Stimulated activated CD8-positive, alpha-beta memory T cell treated with anti-CD3 and anti-CD28 coated beads, Interleukin-4, amount 100 ng/mL, for 24 hours (primary cell): ENCODE data around the gene KRT1.
A peak's percentile ranks its signal among the peaks of the same experiment; 100 is the strongest.

Source experiments
- DNase-seq: peaks from one replicate; pipeline ENCODE4 v3.0.0-alpha.2; 2020; ENCODE audit warnings: low read depth

The KRT1 gene

DNA sequence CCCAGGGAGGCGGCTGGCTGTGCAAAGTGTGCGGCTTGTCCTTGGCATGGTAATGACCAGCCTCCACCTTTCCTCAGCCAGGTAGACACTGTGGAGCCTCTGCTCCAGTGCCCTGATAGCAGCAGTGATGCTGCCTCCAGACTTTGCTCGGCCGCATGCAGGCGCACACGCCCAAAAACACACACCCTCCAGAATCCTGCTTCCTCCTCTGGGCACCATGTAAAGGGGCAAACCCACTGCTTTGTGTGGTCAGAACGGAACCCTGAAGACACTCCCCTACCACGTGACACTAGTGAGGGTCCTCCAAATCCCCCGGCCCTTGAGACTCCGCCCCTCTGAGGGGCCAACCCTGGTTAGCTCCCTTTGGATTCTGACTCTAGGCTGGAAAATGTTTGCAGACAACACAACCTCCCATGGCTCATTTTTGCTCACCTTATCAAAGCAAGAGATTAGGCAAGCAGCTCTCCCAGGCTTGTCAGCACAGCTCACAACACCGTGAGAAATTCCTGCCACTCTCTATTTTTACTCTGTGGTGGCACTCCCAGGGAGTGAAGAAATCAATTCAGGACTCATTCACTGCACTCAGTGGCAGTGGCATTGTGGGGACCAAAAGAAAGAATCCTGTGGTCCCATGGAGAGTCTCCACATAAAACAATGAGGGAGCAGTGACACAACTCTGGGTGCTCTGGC, 18.6 kb upstream of the KRT1 start:
- no peak for DNase-seq

DNA sequence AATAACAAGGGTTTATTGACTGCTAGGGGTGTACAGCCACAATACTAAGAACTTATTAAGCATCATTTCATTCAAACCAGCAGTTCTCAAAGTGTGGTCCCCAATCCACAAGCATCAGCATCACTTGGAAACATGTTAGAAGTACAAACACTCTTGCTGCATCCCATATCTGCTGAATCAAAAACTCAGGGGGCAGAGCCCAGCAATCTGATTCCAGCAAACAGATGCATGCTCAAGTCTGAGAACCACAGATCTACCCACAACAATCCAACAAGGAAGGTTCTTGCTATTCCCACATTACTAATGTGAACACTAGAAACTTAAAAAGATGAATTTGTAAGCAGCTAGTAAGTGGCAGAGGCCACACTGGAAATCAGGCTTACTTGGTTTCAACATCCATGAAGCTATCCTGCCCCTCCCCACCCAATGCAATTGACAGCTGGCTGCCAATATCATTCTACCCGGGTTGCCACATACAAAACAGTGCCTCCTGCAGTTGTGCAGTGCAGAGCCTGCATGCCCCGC, 16.9 kb upstream of the KRT1 start:
- no peak for DNase-seq

DNA sequence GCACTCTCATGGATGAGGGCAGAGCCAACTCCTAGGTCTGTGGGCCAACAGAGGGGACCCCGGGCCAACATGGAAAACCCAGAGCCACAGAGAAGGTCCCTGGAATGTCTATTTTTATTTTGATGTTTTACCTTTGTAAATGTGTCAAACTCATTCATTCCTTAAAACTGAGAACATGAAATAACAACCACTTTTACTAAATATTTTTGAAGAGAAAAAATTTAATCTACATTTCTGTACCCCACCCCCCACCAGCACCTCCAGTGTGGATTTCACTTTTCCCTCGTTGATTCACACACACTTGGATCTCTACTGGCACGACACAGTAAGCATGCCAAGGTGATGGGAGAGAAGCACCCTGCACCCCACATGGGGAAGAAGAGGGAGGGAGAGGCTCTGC, 16.4 kb upstream of the KRT1 start:
- DNase-seq = no peak

DNA sequence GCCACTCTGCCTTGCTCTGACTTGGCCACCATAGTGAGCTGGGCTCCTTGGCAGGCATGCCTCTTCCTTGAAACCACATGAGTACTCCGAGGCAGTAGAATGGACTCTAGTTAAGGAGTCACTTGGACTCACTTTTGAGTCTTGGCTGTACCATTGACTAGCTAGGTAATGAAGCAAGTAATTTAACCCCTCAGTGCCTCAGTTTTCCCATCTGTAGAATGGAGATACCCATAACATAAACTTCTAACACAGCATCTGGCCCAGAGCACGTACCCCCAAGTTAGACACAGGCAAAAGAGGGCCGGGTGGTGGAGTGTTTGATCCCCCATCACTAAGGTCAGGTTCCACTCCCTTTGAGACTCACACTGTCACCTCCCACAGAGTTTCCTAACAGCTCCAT, 14.8 kb upstream of the KRT1 start:
- no peak for DNase-seq

DNA sequence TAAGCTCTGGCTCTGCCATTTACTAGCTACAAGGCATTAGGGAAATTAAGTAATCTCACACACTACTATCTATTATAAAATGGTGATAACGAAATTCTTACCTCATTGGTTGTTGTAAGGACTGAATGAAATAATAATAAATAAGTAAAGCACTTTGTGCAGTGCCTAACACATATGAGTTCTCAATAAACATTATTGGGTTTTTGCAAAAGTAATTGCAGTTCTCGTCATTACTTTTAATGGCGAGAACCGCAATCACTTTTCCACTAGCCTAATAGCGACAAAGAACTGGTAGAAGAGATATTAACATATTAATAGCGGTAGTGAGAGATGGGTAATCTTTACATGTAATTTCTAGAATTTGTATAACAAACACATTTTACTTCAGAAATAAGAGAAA, 13.9 kb upstream of the KRT1 start:
- no peak for DNase-seq

DNA sequence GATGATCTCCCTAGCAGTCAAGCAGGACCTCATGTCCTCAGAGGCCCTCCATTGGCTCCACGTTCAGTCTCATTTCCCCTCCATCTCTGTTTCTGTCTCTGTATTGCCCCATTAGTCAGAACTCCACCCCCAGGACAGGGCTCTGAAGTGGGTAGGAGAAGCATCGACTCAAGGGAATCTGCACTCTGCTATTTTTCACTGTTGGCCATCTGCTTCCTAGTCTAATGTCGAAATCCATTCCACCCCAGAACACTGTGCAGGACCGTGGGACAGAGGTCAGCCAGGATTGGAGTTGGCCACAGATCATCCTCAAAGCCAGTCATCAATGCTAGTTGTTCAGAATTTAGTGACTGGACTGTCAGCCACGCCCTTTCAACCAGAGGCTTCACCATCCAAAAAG, 13.1 kb upstream of the KRT1 start:
- no peak for DNase-seq

DNA sequence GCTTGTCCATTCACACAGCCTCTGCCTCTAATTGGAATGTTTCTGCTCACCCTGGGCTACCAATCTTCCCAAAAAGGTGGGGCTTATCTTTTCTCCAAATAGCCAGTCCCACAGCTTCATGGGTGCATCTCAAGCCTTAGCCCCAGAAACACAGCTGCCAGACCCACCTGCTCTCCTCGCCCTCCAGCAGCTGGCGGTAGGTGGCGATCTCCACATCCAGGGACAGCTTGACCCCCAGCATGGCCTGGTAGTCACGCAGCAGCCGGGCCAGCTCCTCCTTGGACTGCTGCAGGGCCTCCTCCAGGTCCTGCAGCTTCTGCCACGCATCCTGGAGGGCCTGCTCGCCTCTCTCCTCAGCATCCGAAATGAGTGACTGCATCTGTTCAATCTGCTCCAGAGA, 12.0 kb upstream of the KRT1 start:
- no peak for DNase-seq

DNA sequence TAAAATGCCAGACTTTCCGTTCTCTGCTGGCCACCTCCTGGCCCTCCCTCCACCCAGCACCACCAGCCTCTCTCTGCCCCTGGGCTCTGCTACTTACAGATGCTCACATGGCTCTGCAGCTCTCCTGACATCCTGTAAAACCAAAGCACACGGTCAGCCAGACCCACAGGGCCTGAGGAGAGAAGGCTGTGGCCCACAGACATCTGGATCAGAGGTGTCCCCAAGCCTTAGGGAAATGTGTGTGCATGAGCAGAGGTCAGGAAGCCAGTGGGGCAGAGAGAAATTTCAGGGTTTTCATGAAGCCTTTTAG, 11.6 kb upstream of the KRT1 start:
- no peak for DNase-seq

DNA sequence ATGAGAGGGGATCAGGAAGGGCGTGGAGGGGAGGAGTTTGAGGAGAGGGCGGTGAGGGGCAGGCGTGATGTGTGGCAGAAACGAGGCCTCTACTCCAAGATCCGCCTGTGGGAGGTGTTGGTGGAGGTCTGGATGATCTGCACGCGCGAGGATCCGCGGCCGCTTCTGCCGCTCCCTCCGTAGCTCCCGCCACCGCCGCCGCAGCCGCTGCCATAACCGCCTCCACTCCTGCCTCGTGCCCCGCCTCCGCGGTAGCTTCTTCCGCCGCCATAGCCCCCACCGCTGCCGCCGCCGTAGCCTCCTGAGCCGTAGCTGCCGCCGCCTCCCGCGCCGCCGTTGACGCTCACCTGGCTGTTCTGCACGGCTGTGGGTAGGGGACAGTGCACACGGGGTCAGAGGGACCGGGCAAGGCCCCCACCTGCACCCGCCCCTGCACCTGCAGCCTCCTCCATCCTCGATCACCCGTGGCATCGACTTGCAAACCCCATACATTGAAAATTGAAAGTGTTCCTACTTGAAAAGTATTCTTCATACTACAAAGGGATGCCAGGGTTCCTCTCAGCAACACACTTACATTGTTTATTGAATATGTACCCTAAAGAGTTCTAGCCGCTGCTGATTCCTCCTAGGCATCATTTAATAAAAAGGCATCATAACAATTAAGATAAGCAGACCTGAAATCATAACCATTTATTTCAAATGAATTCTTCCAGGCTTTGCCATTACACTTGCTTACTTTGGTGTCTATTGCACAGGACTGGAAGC, 11.1 kb upstream of the KRT1 start:
- DNase-seq = peak; percentile 22

DNA sequence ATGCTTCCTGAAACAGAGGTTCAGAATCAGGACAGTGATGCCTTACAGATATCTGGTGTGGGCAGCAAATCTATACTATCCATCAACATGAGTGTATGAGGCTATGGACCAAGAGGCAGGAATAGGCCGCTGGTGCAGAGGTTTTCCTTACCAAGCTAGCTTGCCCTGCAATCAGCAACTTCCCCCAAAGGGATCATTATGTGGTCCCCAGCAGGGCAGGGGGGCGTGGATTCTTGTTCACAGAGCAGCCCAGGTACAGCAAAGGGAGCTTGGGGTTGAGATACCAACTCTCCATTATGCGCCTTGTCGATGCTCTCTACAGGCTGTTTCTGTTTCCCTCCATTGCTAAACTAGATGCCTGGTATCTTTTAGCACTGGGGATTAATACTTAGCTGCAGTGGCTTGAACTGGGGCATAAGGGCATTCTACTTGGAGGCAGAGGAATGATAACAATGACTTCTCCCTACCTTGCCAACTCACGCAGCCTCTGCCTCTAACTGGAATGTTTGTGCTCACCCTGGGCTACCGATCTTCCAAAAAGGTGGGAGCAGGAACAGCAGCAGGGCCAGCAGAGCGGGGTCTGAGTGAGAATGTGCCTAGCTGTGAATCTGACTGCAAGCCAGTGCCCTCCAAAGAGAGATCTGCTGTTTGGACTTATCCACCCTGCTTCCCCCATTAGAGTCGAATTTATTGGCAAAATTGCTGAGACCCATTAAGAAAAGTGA, 10.3 kb upstream of the KRT1 start:
- DNase-seq = no peak

DNA sequence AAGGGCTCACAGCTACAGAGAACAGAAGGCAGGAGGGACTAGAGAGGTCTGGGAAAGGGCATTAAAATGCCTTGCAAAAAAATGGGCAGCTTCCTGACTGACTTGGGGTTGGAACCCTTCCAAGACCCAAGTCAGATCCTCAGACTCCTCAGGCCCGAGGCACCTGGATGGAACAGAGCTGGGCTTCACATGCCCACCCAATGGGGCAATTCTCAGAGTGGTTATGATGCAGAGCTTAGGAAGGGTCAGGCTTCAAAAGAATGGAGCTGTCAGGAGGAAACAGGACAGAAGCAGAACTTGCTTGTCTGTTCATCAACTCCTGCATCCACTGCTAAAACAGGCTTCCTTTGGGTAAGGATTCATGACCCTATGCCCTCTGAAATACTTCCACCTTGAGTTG, 9.7 kb upstream of the KRT1 start:
- no peak for DNase-seq

DNA sequence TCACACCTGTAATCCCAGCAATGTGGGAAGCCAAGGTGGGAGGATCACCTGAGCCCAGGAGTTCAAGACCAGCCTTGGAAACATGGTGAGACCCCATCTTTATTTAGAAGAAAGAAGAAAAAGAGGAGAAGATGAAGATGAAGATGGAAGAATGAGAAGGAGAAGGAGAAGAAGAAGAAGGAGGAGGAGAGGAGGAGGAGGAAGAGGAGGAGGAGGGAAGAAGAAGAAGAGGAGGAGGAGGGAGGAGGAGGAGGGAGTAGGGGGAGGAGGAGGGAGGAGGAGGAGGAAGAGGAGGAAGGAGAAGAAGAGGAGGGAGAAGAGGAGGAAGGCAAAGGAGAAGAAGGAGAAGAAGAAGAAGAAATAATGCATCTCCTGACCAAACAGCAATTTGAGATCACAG, 9.0 kb upstream of the KRT1 start:
- DNase-seq = no peak

DNA sequence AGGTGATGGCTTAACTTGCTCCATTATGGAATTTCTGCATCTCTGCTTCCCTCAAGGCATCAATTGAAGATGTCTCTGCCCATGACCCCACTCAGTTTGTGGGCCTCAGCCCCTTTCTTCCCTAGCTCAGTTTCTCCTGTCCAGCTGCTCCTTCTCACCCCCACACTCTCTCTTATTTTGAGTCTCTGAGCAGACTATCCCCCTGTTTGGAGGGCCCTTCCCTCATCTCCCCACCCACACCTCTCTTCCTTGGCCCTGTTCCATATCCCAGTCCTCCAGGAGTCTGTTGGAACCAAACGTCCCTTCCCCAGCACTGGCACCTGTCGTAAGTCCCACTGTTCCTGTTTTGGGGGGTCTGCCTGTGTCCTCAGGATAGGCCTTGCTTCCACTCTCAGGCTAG, 8.3 kb upstream of the KRT1 start:
- DNase-seq = no peak

DNA sequence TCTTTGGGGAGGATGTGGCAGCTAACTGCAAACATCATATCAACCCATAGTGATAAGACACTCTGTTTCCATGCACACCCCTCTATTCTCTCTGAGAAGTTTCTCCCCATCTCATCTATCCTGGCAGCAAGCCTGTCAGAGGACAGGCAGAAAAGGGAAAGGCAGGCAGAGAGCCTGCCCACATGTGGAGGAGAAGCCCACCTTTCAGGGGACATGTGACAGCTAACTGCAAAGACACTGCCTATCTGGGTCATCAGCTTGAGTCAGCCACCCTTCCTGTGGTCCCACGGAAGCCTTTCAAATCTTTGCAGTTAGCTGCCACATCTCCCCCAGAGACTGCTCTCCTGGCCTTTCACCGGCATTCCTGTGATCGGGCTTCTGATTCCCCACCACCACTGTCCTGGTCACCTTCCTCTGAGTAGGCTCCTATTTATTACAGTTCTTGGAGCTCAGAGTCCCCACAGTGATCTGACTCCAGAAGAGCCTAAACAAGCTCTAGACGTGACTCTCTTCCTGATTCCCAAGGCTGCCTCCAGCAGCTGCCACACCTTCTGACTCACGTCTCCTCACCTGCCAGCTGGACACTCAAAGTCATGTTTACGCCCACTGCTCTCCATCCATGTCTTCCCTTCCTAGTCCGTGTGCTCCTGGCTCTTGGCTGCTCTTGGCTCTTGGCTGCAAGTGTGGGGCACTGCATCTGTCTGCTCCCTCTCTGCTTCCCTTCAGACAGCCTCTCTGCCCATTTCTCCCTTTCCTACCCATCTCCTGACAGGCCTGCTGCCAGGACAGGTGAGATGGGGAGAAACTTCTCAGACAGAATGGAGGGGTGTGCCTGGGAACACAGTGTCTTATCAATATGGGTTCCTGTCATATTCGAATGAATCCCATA, 7.5 kb upstream of the KRT1 start:
- no peak for DNase-seq

DNA sequence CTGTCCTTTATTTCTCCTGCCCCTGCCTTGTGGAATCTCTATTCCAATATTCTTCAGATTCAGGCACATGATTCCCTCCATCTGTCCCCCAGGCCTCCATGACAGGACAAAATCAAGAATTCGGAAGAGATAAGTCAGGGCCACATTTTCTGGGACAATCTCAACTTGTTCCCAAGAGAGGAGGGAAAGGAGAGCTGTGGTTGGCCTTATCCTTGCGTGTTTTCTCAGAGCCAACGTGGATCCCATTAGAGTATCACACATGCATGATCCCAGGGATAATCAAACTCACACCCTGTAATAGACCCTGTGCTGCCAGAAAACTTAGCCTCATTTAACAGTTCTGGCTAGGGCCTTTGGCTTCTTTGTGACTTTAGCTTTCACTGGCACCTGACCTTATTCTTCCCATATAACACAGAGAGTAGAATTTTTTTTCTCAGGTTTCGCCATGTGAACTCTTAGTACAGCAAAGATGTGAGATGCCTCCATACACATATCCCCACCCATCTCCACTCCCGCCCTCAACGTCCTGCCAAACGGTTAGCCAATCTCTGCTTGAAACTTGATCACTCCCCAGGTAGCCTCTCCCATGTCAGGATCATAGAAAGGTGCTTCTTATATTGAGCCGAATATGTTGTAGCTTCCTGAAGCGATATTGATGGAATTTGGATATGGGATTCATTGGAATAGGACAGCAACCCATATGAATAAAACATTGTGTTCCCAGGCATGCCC, 6.7 kb upstream of the KRT1 start:
- no peak for DNase-seq

DNA sequence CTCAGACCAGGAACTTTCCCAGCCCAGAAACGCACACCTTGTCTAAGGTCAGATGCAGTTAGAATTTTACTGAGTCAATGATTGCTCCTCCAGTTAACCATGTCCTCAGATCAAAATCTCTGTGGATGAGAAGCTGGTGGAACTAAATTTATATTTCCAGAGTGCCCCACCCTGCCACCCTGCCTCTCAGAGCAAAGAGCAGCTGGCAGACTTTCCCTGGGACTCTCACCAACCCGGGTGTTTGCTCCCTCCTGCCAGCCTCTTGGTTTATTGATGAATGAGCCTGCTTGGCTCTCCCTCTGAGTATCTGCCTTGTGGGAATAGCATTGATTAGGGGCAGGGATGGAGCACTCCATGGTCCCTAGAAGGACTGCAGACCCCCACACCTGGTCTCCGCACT, 5.9 kb upstream of the KRT1 start:
- no peak for DNase-seq

DNA sequence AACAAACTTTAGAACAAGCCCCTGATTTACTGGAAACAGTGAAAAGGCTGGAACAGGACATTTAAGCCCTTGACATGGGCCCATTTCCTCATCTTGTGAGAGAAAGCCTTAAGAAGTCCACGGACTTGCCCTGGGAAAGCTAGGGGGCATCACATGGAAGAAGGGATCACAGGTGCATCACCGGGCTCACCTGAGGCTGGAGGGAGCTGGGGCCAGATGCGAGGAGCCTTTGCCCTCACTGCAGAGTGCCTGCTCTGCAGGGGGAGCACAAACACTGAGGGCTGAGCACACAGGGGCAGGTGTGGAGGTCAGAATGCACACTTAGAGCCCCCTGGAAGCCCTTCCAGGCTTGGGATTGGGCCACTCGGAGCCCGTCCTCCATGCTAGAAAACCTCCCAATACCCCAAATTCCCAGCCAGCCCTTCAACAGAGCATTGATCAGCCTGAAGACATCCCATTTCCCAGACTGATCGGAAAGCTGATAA, 5.2 kb upstream of the KRT1 start:
- DNase-seq = no peak

DNA sequence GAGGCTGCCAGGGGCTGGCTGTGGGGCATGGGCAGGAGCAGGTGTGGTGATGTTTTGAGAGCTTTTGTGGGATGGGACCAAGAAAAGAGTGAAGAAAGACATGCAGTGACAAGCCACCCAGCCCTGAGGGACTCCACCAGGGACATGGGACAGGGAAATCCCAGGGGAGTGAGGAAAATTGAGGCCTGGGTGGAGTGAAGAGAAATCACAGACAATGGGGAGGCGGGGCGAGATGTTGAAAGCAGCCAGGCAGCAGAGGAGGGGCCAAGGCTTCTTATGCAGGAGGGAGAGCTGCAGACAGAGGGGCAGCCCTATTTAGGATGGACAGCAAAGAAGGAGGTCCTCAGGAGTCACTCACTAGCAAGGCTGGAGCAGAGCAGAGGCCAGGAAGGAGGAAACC, 4.2 kb upstream of the KRT1 start:
- no peak for DNase-seq

DNA sequence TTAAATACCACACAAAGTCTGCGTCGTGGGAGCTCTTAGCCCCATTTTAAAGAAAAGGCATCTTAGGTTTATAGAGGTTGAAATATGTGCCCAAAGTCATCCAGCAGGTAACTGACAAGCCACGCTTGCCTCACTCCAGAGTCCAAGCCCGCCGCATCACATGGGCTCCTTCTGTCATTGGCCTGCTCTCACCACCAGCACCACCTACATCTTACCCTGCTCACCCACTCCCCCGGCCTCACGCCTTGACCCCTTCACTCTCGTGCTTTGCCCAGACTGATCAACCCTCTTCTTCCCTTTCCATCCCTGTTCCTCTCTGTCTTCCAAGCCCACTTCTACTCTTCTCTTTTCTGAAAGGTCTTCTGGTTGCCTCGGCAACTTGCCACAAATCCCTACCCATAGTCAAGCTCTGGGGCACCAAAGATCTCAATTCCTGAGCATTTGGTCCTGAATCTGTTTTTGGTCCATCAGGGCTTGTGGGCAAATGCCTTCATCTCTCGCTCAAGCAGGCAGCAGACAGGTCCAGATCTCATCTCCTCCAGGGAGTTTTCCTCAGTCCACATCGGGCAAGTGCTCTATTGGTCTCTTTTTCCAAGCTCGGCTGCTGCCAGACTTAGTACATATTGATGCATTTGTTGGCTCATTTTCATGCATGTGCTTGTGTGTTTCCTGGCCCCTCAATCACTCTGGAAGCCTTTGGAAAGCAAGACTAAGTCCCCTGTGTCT, 3.5 kb upstream of the KRT1 start:
- no peak for DNase-seq

DNA sequence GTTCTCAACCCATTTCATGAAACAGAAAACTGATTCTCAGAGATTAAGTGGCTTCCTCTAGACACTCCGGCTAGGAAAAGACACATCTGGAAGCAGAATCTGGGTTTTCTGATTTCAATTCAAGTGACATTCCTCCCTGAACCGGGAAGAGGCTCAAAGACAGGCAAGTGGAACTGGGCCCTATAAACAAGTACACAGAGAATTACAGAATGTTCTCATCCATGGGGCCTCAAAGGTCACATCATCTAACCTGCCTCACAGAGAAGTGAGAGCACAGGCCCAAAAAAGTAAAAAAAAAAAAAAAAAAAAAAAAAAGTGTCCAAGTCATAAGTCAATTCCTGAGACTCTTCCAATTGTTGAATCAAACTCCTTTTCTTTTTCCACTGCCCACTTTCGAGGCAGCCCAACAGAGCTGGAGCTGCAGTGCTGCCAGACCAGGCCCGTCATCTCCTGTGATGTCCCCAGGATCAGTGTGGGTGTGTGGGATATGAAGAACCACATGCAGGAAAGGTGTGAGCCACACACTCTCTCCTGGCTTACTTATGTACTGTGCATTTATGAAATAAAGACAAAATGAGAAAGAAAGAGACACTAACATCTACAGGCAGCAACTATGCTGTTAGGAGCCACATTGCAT, 2.8 kb upstream of the KRT1 start:
- no peak for DNase-seq

DNA sequence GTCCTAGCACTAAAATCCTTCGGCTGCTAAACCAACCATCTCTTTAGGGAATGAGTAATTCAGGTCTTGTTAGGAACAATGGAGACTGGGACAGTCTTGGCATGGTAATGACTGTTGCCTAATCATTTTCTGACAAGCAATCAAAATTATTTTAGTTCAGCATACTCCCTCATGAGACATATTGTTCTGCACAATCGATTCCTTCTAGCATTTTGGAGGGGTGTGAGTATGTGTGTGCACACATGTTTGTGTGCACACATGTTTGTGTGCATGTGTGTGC, 2.1 kb upstream of the KRT1 start:
- no peak for DNase-seq
